Fibroblast of peridontal ligament (primary cell): ENCODE measurements around the gene TUBA3D.
"Not testable (repeated sequence)": the region's sequence is repeated elsewhere in the genome, so short reads cannot be mapped to it uniquely, and the experiment has no call there.

ENCODE experiments used
- DNase-seq: peaks from one replicate; pipeline ENCODE4 v3.0.0-alpha.2; 2010; ENCODE audit errors: extremely low read depth

The TUBA3D gene

GRCh38 chr2:131483981-131484820 lies 8.3 kb downstream of the TUBA3D start:
- DNase-seq = not testable (repeated sequence)

- not testable (repeated sequence) for DNase-seq
Measured at GRCh38 chr2:131484906-131485460, 9.1 kb downstream of the TUBA3D start.

GRCh38 chr2:131486201-131486902 lies 10.4 kb downstream of the TUBA3D start:
- not testable (repeated sequence) for DNase-seq

- DNase-seq = no peak
Measured at GRCh38 chr2:131488306-131489205, 12.6 kb downstream of the TUBA3D start.

- peak; percentile 5 for DNase-seq
Measured at GRCh38 chr2:131490616-131491468, 14.9 kb downstream of the TUBA3D start.

- peak; percentile 6 for DNase-seq
Measured at GRCh38 chr2:131491469-131491836, 15.5 kb downstream of the TUBA3D start.

GRCh38 chr2:131492015-131492417 lies 16.1 kb downstream of the TUBA3D start, which contains the start of gene MZT2A:
MZT2A (minus strand) TSS chr2:131492397; CDS start chr2:131492376, 21 bp downstream.
- DNase-seq = peak; percentile 1

GRCh38 chr2:131492418-131493198 lies 16.7 kb downstream of the TUBA3D start:
- peak; percentile 91 for DNase-seq

- peak; percentile 4 for DNase-seq
Measured at GRCh38 chr2:131493199-131493968, 17.5 kb downstream of the TUBA3D start.

- DNase-seq = not testable (repeated sequence)
Measured at GRCh38 chr2:131495506-131495905, 19.6 kb downstream of the TUBA3D start.

GRCh38 chr2:131498321-131498973 lies 22.5 kb downstream of the TUBA3D start:
- peak; percentile 80 for DNase-seq

- not testable (repeated sequence) for DNase-seq
Measured at GRCh38 chr2:131503587-131503986, 27.7 kb downstream of the TUBA3D start.

GRCh38 chr2:131504082-131504750 lies 28.3 kb downstream of the TUBA3D start:
- DNase-seq = not testable (repeated sequence)

GRCh38 chr2:131509615-131510014 lies 33.7 kb downstream of the TUBA3D start:
- no peak for DNase-seq

- DNase-seq = not testable (repeated sequence)
Measured at GRCh38 chr2:131511291-131511968, 35.5 kb downstream of the TUBA3D start.

GRCh38 chr2:131511969-131512870 lies 36.3 kb downstream of the TUBA3D start:
- DNase-seq = not testable (repeated sequence)
